Karpas-422 (cell line): ENCODE results near the gene DICER1. TPM values are rescaled to one million over a fixed set of nuclear protein-coding genes. Genes with fewer than 3 reads are reported as not detected.

Experiments used
- DNase-seq: peaks from one replicate; pipeline ENCODE4 v3.0.0-alpha.2; 2015
- H2AFZ ChIP-seq: fragments of 200-600 bp; sonication (generic); 2 replicates; pipeline ENCODE4 v1.6.1; 2014; ENCODE audit warnings: antibody characterized with exemption, low read length, mixed read lengths
- H3K27ac ChIP-seq: fragments of 200-600 bp; sonication (generic); 2 replicates; pipeline ENCODE4 v1.5.1; 2014; ENCODE audit warnings: mild to moderate bottlenecking, low read length, moderate library complexity
- H3K27me3 ChIP-seq: fragments of 200-600 bp; sonication (generic); 2 replicates; pipeline ENCODE4 v1.6.1; 2014; ENCODE audit warnings: low read length, mixed read lengths
- H3K36me3 ChIP-seq: fragments of 200-600 bp; sonication (generic); 2 replicates; pipeline ENCODE4 v1.6.1; 2014; ENCODE audit warnings: low read length, mixed read lengths; ENCODE audit not compliant: insufficient read depth
- H3K4me1 ChIP-seq: fragments of 200-600 bp; sonication (generic); 2 replicates; pipeline ENCODE4 v1.6.1; 2014; ENCODE audit warnings: mild to moderate bottlenecking, low read length, mixed read lengths
- H3K4me2 ChIP-seq: fragments of 200-600 bp; sonication (generic); 2 replicates; pipeline ENCODE4 v1.6.1; 2014; ENCODE audit warnings: low read length, low read depth, mild to moderate bottlenecking; ENCODE audit not compliant: poor library complexity, severe bottlenecking
- H3K4me3 ChIP-seq: fragments of 200-600 bp; sonication (generic); 2 replicates; pipeline ENCODE4 v1.5.1; 2014; ENCODE audit warnings: mild to moderate bottlenecking, antibody characterized with exemption, low read length, mixed read lengths
- H3K79me2 ChIP-seq: fragments of 200-600 bp; sonication (generic); 2 replicates; pipeline ENCODE4 v1.6.1; 2014; ENCODE audit warnings: mild to moderate bottlenecking, low read length, mixed read lengths
- H3K9ac ChIP-seq: fragments of 200-600 bp; sonication (generic); 2 replicates; pipeline ENCODE4 v1.6.0; 2014; ENCODE audit warnings: low read length
- H3K9me2 ChIP-seq: fragments of 200-600 bp; sonication (generic), shearing (Covaris generic); replicated peaks from 2 replicates; pipeline ENCODE4 v1.6.0; 2014; ENCODE audit warnings: mild to moderate bottlenecking, low read length, moderate library complexity; ENCODE audit not compliant: insufficient read depth
- H3K9me3 ChIP-seq: fragments of 300-700, 200-600 bp; sonication (generic); 2 replicates; pipeline ENCODE4 v1.6.1; 2014; ENCODE audit warnings: low read length, mixed read lengths
- H4K20me1 ChIP-seq: fragments of 200-600 bp; sonication (generic); 2 replicates; pipeline ENCODE4 v1.6.1; 2014; ENCODE audit warnings: mild to moderate bottlenecking, antibody characterized with exemption, low read length, low read depth; ENCODE audit not compliant: insufficient read depth
- total RNA-seq: library from RNA; depleted of rRNA; stranded (reverse); fragments of >200 nt; shearing (Covaris generic); gene quantifications from 2 replicates; pipeline ENCODE4 v1.2.3, GENCODE V29; 2014; ENCODE audit warnings: low replicate concordance

The DICER1 gene
- total RNA-seq, 1 experiment from 2014 or later, result 314 TPM

DNA sequence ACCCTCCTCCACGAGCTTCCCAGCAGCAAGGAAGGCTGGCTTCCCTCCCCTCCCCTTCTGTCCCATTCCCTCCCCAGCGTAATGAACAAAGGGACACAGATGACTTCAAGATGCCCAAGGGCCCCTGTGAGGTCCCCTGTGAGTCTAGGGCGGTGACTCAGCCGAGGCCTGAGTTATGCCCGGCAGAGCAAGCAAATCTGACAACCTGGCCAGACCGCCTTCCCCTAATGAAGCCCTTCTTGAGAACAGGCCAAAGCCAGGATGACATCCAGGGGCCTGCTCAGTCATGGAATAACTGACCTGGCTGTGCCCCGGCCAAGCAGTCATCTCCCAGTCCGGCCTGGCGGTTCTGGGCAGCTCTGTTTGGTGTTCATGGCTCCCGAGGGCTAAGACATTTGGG, 89.2 kb downstream of the DICER1 start:
- Histone ChIP-seq H3K9me3 (no peaks in the 10 kb centered on the region), H4K20me1 (no peaks in the 10 kb centered on the region; the same call in 1 of the 2 replicates), H3K27me3 (no peaks in the 10 kb centered on the region), H2AFZ (no peak overlapping the region), H3K9ac (no peak overlapping the region), H3K36me3 (no peaks in the 10 kb centered on the region), H3K79me2 (no peaks in the 10 kb centered on the region), H3K9me2 (no peaks in the 10 kb centered on the region), H3K4me2 (no peak overlapping the region), H3K27ac (no peak overlapping the region), H3K4me3 (no peak overlapping the region), H3K4me1 (no peaks in the 10 kb centered on the region)
- DNase-seq, result no peak

- DNase-seq, result no peak
- H4K20me1 ChIP-seq, result no peaks in the 10 kb centered on the region; the same call in 1 of the 2 replicates
- H3K27ac ChIP-seq, result no peak overlapping the region
- no peaks in the 10 kb centered on the region for H3K9me2 ChIP-seq
- H3K27me3 ChIP-seq, result no peaks in the 10 kb centered on the region
- H3K9ac ChIP-seq, result no peak overlapping the region
- no peaks in the 10 kb centered on the region for H3K9me3 ChIP-seq
- no peaks in the 10 kb centered on the region for H3K79me2 ChIP-seq
- no peaks in the 10 kb centered on the region for H3K36me3 ChIP-seq
- no peak overlapping the region for H2AFZ ChIP-seq
- H3K4me1 ChIP-seq, result no peaks in the 10 kb centered on the region
- H3K4me3 ChIP-seq, result no peak overlapping the region
- H3K4me2 ChIP-seq, result no peak overlapping the region
Measured at GRCh38 chr14:95067526-95067925, 89.8 kb downstream of the DICER1 start.

DNA sequence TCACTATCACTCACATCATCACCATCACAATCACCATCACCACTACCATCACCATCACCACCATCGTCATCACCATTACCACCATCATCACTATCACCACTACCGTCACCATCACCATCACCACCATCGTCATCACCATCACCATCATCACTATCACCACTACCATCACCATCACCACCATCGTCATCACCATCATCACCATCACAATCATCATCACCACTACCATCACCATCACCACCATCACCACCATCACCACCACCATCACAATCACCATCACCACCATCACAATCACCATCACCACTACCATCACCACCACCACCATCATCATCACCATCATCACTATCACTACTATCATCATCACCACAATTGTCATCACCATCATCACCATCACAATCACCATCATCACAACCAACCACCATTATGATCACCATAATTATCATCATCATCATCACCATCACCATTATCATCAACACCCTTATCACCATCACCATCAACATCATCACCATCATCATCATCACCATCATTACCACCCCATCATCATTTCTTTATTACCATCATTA, 90.8 kb downstream of the DICER1 start:
- Histone ChIP-seq H4K20me1 (no peaks in the 10 kb centered on the region; the same call in 1 of the 2 replicates), H3K9me2 (no peaks in the 10 kb centered on the region), H3K9me3 (no peaks in the 10 kb centered on the region), H3K4me1 (no peaks in the 10 kb centered on the region), H3K27ac (no peak overlapping the region), H3K36me3 (no peaks in the 10 kb centered on the region), H3K9ac (no peak overlapping the region), H3K4me3 (no peak overlapping the region), H3K79me2 (no peaks in the 10 kb centered on the region), H2AFZ (no peak overlapping the region), H3K4me2 (no peak overlapping the region), H3K27me3 (no peaks in the 10 kb centered on the region)
- no peak for DNase-seq

DNA sequence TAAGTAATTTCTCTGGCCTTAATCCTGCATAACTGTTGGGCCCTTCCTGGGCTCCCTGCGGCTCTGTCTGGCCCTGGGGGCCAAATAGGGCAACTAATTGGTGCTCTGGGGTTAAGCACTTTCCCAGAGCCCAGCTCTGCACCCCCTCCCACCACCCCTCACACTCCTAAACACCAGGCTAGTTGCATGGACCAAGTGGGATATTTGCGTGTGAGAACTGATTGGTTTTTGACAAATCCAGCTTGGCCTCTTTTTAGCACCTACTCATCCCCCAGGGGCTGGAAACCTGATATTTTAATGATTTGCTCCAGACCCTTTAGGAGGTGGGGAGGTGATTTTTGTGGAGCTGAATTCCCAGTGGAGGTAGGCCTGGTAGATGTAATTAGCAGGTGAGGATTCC, 91.9 kb downstream of the DICER1 start:
- H3K9me2 ChIP-seq, result no peaks in the 10 kb centered on the region
- H3K4me2 ChIP-seq, result no peak overlapping the region
- H3K4me1 ChIP-seq, result no peaks in the 10 kb centered on the region
- H3K9ac ChIP-seq, result no peak overlapping the region
- H3K27me3 ChIP-seq, result no peaks in the 10 kb centered on the region
- no peak for DNase-seq
- no peaks in the 10 kb centered on the region for H3K36me3 ChIP-seq
- no peaks in the 10 kb centered on the region for H3K9me3 ChIP-seq
- no peak overlapping the region for H2AFZ ChIP-seq
- H3K27ac ChIP-seq, result no peak overlapping the region
- H3K79me2 ChIP-seq, result no peaks in the 10 kb centered on the region
- H3K4me3 ChIP-seq, result no peak overlapping the region
- H4K20me1 ChIP-seq, result no peaks in the 10 kb centered on the region; the same call in 1 of the 2 replicates

DNA sequence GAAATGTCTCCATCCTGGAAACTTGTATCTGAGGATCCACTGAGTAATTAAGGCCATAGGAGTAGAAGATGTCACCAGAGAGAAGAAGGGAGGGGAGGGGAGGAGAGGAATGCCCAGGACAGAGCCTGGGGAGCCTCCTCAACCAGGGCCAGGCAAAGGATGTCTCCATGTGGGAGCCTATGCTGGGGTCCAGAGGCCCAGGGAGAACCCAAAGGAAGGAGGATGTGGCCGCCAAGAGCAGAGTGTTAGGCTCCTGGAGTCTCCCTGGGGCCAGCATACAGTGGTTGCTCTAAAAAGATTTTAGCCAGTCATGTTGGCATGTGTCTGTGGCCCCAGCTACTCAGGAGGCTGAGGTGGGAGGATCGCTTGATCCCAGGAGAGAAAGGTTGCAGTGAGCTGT, 92.6 kb downstream of the DICER1 start:
- DNase-seq, result no peak
- Histone ChIP-seq H3K4me1 (no peaks in the 10 kb centered on the region), H3K9ac (no peak overlapping the region), H3K27ac (no peak overlapping the region), H3K4me3 (no peak overlapping the region), H4K20me1 (no peaks in the 10 kb centered on the region; the same call in 1 of the 2 replicates), H3K9me2 (no peaks in the 10 kb centered on the region), H2AFZ (no peak overlapping the region), H3K79me2 (no peaks in the 10 kb centered on the region), H3K9me3 (no peaks in the 10 kb centered on the region), H3K36me3 (no peaks in the 10 kb centered on the region), H3K27me3 (no peaks in the 10 kb centered on the region), H3K4me2 (no peak overlapping the region)

DNA sequence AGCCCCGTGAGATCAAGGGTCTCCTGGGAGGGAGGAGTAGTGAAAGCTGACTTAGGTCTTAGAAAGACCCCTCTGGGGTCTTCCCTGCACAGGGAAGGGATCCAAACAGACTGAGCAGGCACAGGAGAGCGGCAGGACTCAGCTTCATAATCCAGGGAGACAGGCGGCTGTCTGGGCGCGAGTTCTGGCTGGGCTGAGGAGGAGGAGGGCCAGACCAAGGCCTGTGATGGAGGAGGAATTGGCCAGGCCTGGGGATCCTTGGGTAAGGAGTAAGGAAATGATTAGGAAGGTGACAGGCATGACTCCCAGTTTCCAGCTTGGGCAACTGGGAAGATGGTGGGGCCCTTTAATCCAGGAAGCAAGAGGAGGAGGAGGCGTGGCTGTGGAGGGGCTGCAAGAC, 93.1 kb downstream of the DICER1 start:
- no peaks in the 10 kb centered on the region for H3K36me3 ChIP-seq
- H3K79me2 ChIP-seq, result no peaks in the 10 kb centered on the region
- no peaks in the 10 kb centered on the region for H3K9me2 ChIP-seq
- H3K4me2 ChIP-seq, result no peak overlapping the region
- no peak overlapping the region for H2AFZ ChIP-seq
- no peak for DNase-seq
- H3K27me3 ChIP-seq, result no peaks in the 10 kb centered on the region
- H4K20me1 ChIP-seq, result no peaks in the 10 kb centered on the region; the same call in 1 of the 2 replicates
- H3K4me3 ChIP-seq, result no peak overlapping the region
- H3K27ac ChIP-seq, result no peak overlapping the region
- H3K9ac ChIP-seq, result no peak overlapping the region
- no peaks in the 10 kb centered on the region for H3K4me1 ChIP-seq
- H3K9me3 ChIP-seq, result no peaks in the 10 kb centered on the region

- Histone ChIP-seq H3K36me3 (no peaks in the 10 kb centered on the region), H2AFZ (no peak overlapping the region), H3K9ac (no peak overlapping the region), H4K20me1 (no peaks in the 10 kb centered on the region; the same call in 1 of the 2 replicates), H3K4me1 (no peaks in the 10 kb centered on the region), H3K79me2 (no peaks in the 10 kb centered on the region), H3K9me2 (no peaks in the 10 kb centered on the region), H3K27ac (no peak overlapping the region), H3K4me2 (no peak overlapping the region), H3K4me3 (no peak overlapping the region), H3K27me3 (no peaks in the 10 kb centered on the region), H3K9me3 (no peaks in the 10 kb centered on the region)
- DNase-seq, result no peak
Measured at GRCh38 chr14:95063391-95063790, 93.9 kb downstream of the DICER1 start.

DNA sequence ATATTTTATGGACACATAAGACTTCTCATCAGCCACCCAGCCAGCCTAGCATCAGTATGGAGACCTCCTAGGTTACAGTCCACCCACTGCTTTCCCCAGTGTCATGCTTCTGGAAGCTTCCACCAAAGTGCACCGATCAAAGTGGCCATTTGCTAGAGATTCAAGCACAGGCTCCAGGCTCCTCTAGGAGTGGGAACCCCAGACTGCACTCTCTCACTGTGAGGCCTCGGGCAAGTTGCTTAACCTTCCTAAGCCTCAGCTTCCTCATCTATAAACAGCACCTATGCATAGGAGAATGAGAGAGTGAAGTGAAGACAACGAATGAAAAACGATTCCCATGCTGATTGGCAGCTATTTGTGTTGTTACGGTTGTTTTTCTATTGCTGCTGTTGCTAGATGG, 94.4 kb downstream of the DICER1 start:
- Histone ChIP-seq H3K27me3 (no peaks in the 10 kb centered on the region), H4K20me1 (no peaks in the 10 kb centered on the region; the same call in 1 of the 2 replicates), H2AFZ (no peak overlapping the region), H3K9me3 (no peaks in the 10 kb centered on the region), H3K4me2 (no peak overlapping the region), H3K4me3 (no peak overlapping the region), H3K79me2 (no peaks in the 10 kb centered on the region), H3K9me2 (no peaks in the 10 kb centered on the region), H3K4me1 (no peaks in the 10 kb centered on the region), H3K9ac (no peak overlapping the region), H3K27ac (no peak overlapping the region), H3K36me3 (no peaks in the 10 kb centered on the region)
- DNase-seq, result no peak
